Stimulated activated CD4-positive, alpha-beta T cell treated with anti-CD3 and anti-CD28 coated beads, TNF-alpha, amount 100 ng/mL, for 48 hours (primary cell): Measurements from ENCODE around the gene TRAF3IP3.

Source experiments
- DNase-seq, 3 donors: peaks; one replicate each; pipeline ENCODE4 v3.0.0-alpha.2; 2020; ENCODE audit warnings: low read depth in 3 of 3

The TRAF3IP3 gene

GRCh38 chr1:209800984-209801834 is 45.4 kb downstream of the TRAF3IP3 start:
- no peak for DNase-seq

GRCh38 chr1:209802117-209802779 is 46.4 kb downstream of the TRAF3IP3 start:
- no peak for DNase-seq

- DNase-seq = no peak
These were observed 46.9 kb downstream of the TRAF3IP3 start for GRCh38 chr1:209802780-209803152.

GRCh38 chr1:209803568-209803967 is 47.7 kb downstream of the TRAF3IP3 start:
- no peak for DNase-seq

- DNase-seq = no peak
These were observed 49.5 kb downstream of the TRAF3IP3 start for GRCh38 chr1:209805341-209805781.

GRCh38 chr1:209805875-209806760 is 50.3 kb downstream of the TRAF3IP3 start, which contains the start of gene IRF6:
IRF6 (minus strand) TSS chr1:209806142; CDS start chr1:209801413, 4,729 bp downstream.
- peak in 2 of 3 donors; percentile 34 to 63 for DNase-seq

GRCh38 chr1:209807509-209807908 is 51.7 kb downstream of the TRAF3IP3 start:
- DNase-seq = no peak

- no peak for DNase-seq
These were observed 52.3 kb downstream of the TRAF3IP3 start for GRCh38 chr1:209808059-209808581.

GRCh38 chr1:209809611-209810010 is 53.8 kb downstream of the TRAF3IP3 start:
- DNase-seq = no peak

GRCh38 chr1:209810783-209811182 is 54.9 kb downstream of the TRAF3IP3 start:
- DNase-seq = no peak

GRCh38 chr1:209813902-209814301 is 58.0 kb downstream of the TRAF3IP3 start:
- no peak for DNase-seq

GRCh38 chr1:209815490-209815889 is 59.6 kb downstream of the TRAF3IP3 start:
- DNase-seq = no peak

- no peak for DNase-seq
These were observed 60.1 kb downstream of the TRAF3IP3 start for GRCh38 chr1:209815931-209816341.

- DNase-seq = no peak
These were observed 61.1 kb downstream of the TRAF3IP3 start for GRCh38 chr1:209816923-209817322.

GRCh38 chr1:209817691-209818090 is 61.8 kb downstream of the TRAF3IP3 start:
- no peak for DNase-seq

- no peak for DNase-seq
These were observed 63.2 kb downstream of the TRAF3IP3 start for GRCh38 chr1:209819058-209819457.

GRCh38 chr1:209820986-209821385 is 65.1 kb downstream of the TRAF3IP3 start:
- DNase-seq = no peak

- no peak for DNase-seq
These were observed 66.9 kb downstream of the TRAF3IP3 start for GRCh38 chr1:209822706-209823105.

GRCh38 chr1:209823143-209824041 is 67.5 kb downstream of the TRAF3IP3 start:
- DNase-seq = no peak

GRCh38 chr1:209825591-209826434 is 70.0 kb downstream of the TRAF3IP3 start:
- DNase-seq = no peak
